IMR-90 (cell line): ENCODE measurements around the gene AHCYL2. TPM values are rescaled to one million over a fixed set of nuclear protein-coding genes. Genes with fewer than 3 reads are reported as not detected.

Experiments used
- ATAC-seq: fragments of 200-7000 bp; cut with Tn5 transposase; 2 replicates; pipeline ENCODE4 v1.9.1; 2020; ENCODE audit warnings: low read depth, mild to moderate bottlenecking, moderate library complexity
- BruUV-seq: library from RNA; stranded (reverse); fragments of 400-500 nt; replicated peaks from 2 replicates; lab custom pipeline; 2021; lab: Mats Ljungman, UMichigan
- CTCF ChIA-PET: fragments of 300-600 bp; formaldehyde crosslinking; extraction: SDS; loops from one replicate; lab custom pipeline; 2021; ENCODE audit warnings: antibody characterized with exemption; lab: Yijun Ruan, JAX
- POLR2A ChIA-PET: fragments of 300-600 bp; sonication (Branson Sonifier 250); formaldehyde crosslinking; loops from one replicate; lab custom pipeline; 2022; ENCODE audit warnings: antibody characterized with exemption; ENCODE audit not compliant: unreplicated experiment; lab: Charles Lee
- DNase-seq: peaks from one replicate; pipeline ENCODE4 v3.0.0; 2013
- H2AFZ ChIP-seq: replicated peaks from 2 replicates; pipeline ENCODE3; 2013; ENCODE audit warnings: low read length, mild to moderate bottlenecking; ENCODE audit not compliant: poor library complexity
- H2AK5ac ChIP-seq: 2 replicates; pipeline ENCODE4 v1.6.1; 2013; ENCODE audit warnings: low read depth, low read length, inconsistent platforms
- H2AK9ac ChIP-seq: replicated peaks from 2 replicates; pipeline ENCODE3; 2013; ENCODE audit warnings: mild to moderate bottlenecking, low read depth, low read length, moderate library complexity; ENCODE audit not compliant: poor library complexity
- H2BK120ac ChIP-seq: 2 replicates; pipeline ENCODE4 v1.6.1; 2013; ENCODE audit warnings: low read depth, low read length, inconsistent platforms
- H2BK15ac ChIP-seq: 3 replicates; pipeline ENCODE4 v1.6.1; 2013; ENCODE audit warnings: low read depth, low read length, inconsistent platforms
- H2BK20ac ChIP-seq: 2 replicates; pipeline ENCODE4 v1.6.1; 2013; ENCODE audit warnings: low read depth, mild to moderate bottlenecking, inconsistent platforms, low read length, moderate library complexity
- H2BK5ac ChIP-seq: 2 replicates; pipeline ENCODE4 v1.6.1; 2013; ENCODE audit warnings: mild to moderate bottlenecking, low read depth, low read length, inconsistent platforms; ENCODE audit not compliant: poor library complexity, severe bottlenecking
- H3K14ac ChIP-seq: replicated peaks from 2 replicates; pipeline ENCODE4 v1.6.1; 2013; ENCODE audit warnings: low read depth, low read length, inconsistent platforms
- H3K18ac ChIP-seq: 2 replicates; pipeline ENCODE4 v1.6.1; 2013; ENCODE audit warnings: low read depth, low read length, control low read depth
- H3K23ac ChIP-seq: 2 replicates; pipeline ENCODE4 v1.6.1; 2013; ENCODE audit warnings: low read depth, low read length, inconsistent platforms
- H3K27ac ChIP-seq: 2 replicates; pipeline ENCODE4 v1.5.1; 2013; ENCODE audit warnings: mild to moderate bottlenecking, control low read depth, low read length; ENCODE audit not compliant: insufficient read depth
- H3K27me3 ChIP-seq: 2 replicates; pipeline ENCODE4 v1.6.1; 2013; ENCODE audit warnings: low read length; ENCODE audit not compliant: control insufficient read depth, insufficient read depth
- H3K36me3 ChIP-seq: 2 replicates; pipeline ENCODE4 v1.6.1; 2013; ENCODE audit warnings: low read length, mixed read lengths; ENCODE audit not compliant: control insufficient read depth, insufficient read depth
- H3K4ac ChIP-seq: 2 replicates; pipeline ENCODE4 v1.6.1; 2013; ENCODE audit warnings: low read depth, low read length, inconsistent platforms
- H3K4me1 ChIP-seq: 2 replicates; pipeline ENCODE4 v1.6.1; 2013; ENCODE audit warnings: low read length, mixed read lengths; ENCODE audit not compliant: control insufficient read depth, insufficient read depth
- H3K4me2 ChIP-seq: 2 replicates; pipeline ENCODE4 v1.6.1; 2013; ENCODE audit warnings: low read depth, mild to moderate bottlenecking, control low read depth, low read length, moderate library complexity
- H3K4me3 ChIP-seq: 2 replicates; pipeline ENCODE4 v1.5.1; 2013; ENCODE audit warnings: low read depth, mild to moderate bottlenecking, control low read depth, low read length, moderate library complexity; ENCODE audit not compliant: insufficient read depth
- H3K56ac ChIP-seq: 2 replicates; pipeline ENCODE4 v1.6.1; 2013; ENCODE audit warnings: low read length, inconsistent platforms; ENCODE audit not compliant: insufficient read depth; ENCODE audit errors: extremely low read depth
- H3K79me1 ChIP-seq, 2 experiments: 2 replicates each; pipeline ENCODE4 v1.6.1; 2013; ENCODE audit warnings: low read length in 2 of 2, inconsistent platforms in 1 of 2, low read depth in 1 of 2
- H3K9ac ChIP-seq: 2 replicates; pipeline ENCODE4 v1.6.1; 2013; ENCODE audit warnings: low read depth, low read length, control low read depth
- H3K9me1 ChIP-seq: 2 replicates; pipeline ENCODE4 v1.6.1; 2013; ENCODE audit warnings: low read length, inconsistent platforms; ENCODE audit not compliant: insufficient read depth
- H3K9me3 ChIP-seq: 2 replicates; pipeline ENCODE4 v1.6.1; 2013; ENCODE audit warnings: low read length; ENCODE audit not compliant: control insufficient read depth, insufficient read depth
- H4K20me1 ChIP-seq: 2 replicates; pipeline ENCODE4 v1.6.1; 2013; ENCODE audit warnings: low read length, inconsistent platforms; ENCODE audit not compliant: insufficient read depth
- H4K5ac ChIP-seq: 2 replicates; pipeline ENCODE4 v1.6.1; 2013; ENCODE audit warnings: mild to moderate bottlenecking, low read depth, low read length, control low read depth
- H4K8ac ChIP-seq, 2 experiments: 2 replicates each; pipeline ENCODE4 v1.6.1; 2013; ENCODE audit warnings: low read depth in 2 of 2, low read length in 2 of 2, control low read depth in 1 of 2, inconsistent platforms in 1 of 2
- H4K91ac ChIP-seq: 2 replicates; pipeline ENCODE4 v1.6.1; 2013; ENCODE audit warnings: low read depth, low read length, inconsistent platforms; ENCODE audit not compliant: insufficient read depth
- FOS ChIP-seq: fragments of 150-350 bp; IDR thresholded peaks from 2 replicates; pipeline ENCODE4 v1.6.1; 2016; ENCODE audit warnings: low read depth, low read length
- MAFK ChIP-seq: IDR thresholded peaks from 2 replicates; pipeline ENCODE4 v1.6.1; 2012; ENCODE audit warnings: low read depth, low read length, improper control_type of control experiment
- WGBS, 2 experiments: methylation state at CpG; one replicate each; pipeline versions ENCODE4 v1.1.5 to v1.1.7; 2013; ENCODE audit warnings: missing lambda C conversion rate in 2 of 2; ENCODE audit not compliant: insufficient read length in 1 of 2; ENCODE audit errors: extremely low coverage in 2 of 2; 5-methylcytosine and 5-hydroxymethylcytosine counted together
- dilution Hi-C: fragments of 300-500 bp; cut with HindIII; formaldehyde crosslinking; loops from one replicate; pipeline ENCODE4 v1.14.3; 2018; ENCODE audit warnings: low sequenced_read_pairs; ENCODE audit not compliant: unreplicated experiment
- in situ Hi-C: fragments of 300-500 bp; cut with MboI; formaldehyde crosslinking; loops from 3 replicates; pipeline ENCODE4 v1.14.3; 2019; ENCODE audit warnings: low sequenced_read_pairs, inconsistent platforms, mixed read lengths
- intact Hi-C: fragments of 100-400 bp; cut with micrococcal nuclease; formaldehyde crosslinking; loops from 2 replicates; pipeline ENCODE4 v1.10.0; 2022
- polyA plus RNA-seq, 3 experiments: library from polyadenylated mRNA; depleted of rRNA; stranded (reverse); fragments of >200 nt; gene quantifications; 2 replicates each; pipeline ENCODE4 v1.2.3, GENCODE V29; 2012; ENCODE audit warnings: low replicate concordance in 1 of 3
- total RNA-seq: library from RNA; depleted of rRNA; stranded (reverse); fragments of >200 nt; gene quantifications from 2 replicates; pipeline ENCODE4 v1.2.3, GENCODE V29; 2012

The AHCYL2 gene
- total and polyA plus RNA-seq, 2 of the 4 experiments (the other 2 are of a cell fraction) = 5.7 to 7.6 TPM

DNA sequence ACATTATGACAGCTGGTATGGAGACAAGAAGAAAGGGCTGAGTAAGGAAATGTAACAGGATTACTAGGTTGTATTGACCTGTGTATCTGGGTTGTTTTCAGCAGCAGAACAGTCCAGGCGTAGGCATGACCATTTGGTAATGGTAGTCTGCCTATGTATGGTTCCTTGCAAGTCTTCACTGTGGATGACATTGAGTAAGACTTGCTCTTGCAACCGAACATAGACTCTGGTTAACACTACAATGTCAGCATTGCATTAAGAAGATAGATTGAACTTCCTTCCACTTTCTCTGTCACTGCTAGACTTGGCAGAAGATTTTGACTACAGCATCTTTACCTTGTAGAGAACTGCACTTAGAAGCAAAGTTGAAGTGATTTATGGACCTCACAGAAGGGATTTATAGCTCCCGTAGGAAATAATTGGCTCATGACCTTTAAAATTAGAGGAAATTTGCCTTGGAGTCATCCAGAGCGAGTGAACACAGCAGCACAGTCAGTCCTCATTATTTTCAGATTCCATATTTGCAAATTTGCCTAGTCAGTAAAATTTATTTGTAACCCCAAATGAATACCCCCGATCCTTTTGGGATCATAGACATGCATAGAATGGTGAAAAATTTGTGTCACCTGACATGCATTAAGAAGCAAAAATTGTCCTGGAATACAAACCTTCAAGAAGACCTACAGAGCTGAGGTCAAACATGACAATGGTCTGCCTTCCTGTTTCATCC lies 129.8 kb downstream of the AHCYL2 start:
- Histone ChIP-seq H3K79me1 (no peaks in the 10 kb centered on the region), H3K9ac (no peak overlapping the region), H3K9me1 (no peaks in the 10 kb centered on the region), H3K27me3 (no peaks in the 10 kb centered on the region), H3K9me3 (no peaks in the 10 kb centered on the region), H4K20me1 (no peaks in the 10 kb centered on the region), H3K4me1 (peaks cover 5% of the 10 kb centered on the region; the same call in 1 of the 2 replicates), H3K14ac (no peak overlapping the region), H3K36me3 (no peaks in the 10 kb centered on the region), H2AFZ (no peak overlapping the region), H2AK5ac (0 out of 2 replicates have a peak overlapping the region, but pooled peaks have one; percentile 6), H2BK120ac (no peak overlapping the region), H4K5ac (no peak overlapping the region; the same call in 1 of the 2 replicates), H2BK20ac (no peak overlapping the region), H2BK15ac (no peak overlapping the region), H3K18ac (no peak overlapping the region), H3K4me2 (no peak overlapping the region), H2AK9ac (no peak overlapping the region), H3K4ac (no peak overlapping the region), H3K4me3 (no peak overlapping the region), H4K91ac (no peak overlapping the region), H3K56ac (no peak overlapping the region), H3K23ac (no peak overlapping the region), H4K8ac (no peak overlapping the region), H3K27ac (no peak overlapping the region), H2BK5ac (no peak overlapping the region)
- in situ Hi-C loops = loop anchor here (25.0 kb wide), 1 partner anchor 658 kb away; no protein-coding TSS in a partner anchor
- DNase-seq = no peak
- no peak for TF ChIP-seq FOS
- TF ChIP-seq MAFK = peak; percentile 70
- ChIA-PET POLR2A (no interaction called here), CTCF (interaction anchor here (1.2 kb wide), 1 partner anchor 13 kb away, joined by 4 read pairs; no protein-coding TSS in a partner anchor)
- ATAC-seq = no peak
- dilution Hi-C loops = no loop called here
- 100% methylated on average over 1 of the region's 5 CpGs; no CpG with 5 or more reads in 1 of the 2 experiments for WGBS, 2 experiments
- intact Hi-C loops = no loop called here
- no TSS peak for BruUV-seq
